ENCODE data around the gene SEC14L6.
"Not testable (repeated sequence)": the region's sequence is repeated elsewhere in the genome, so short reads cannot be mapped to it uniquely, and the experiment has no call there.

SEC14L6 gene

GRCh38 chr22:30566125-30566524, 19.6 kb upstream of the SEC14L6 start:
- no peak for TF ChIP-seq CTCF (IDR thresholded peaks at IDR 0.05; ENCODE audit: insufficient read depth, low read depth, low read length, missing control alignments)
- DNase-seq (ENCODE audit: low read depth): no peak
- no peak overlapping the region for H3K4me3 ChIP-seq (ENCODE audit: low read depth, low read length)

GRCh38 chr22:30565341-30565740, 18.8 kb upstream of the SEC14L6 start:
- no peak for TF ChIP-seq CTCF (IDR thresholded peaks at IDR 0.05; ENCODE audit: insufficient read depth, low read depth, low read length, missing control alignments)
- DNase-seq (ENCODE audit: low read depth): no peak
- no peak overlapping the region for H3K4me3 ChIP-seq (ENCODE audit: low read depth, low read length)

- TF ChIP-seq CTCF (IDR thresholded peaks at IDR 0.05; ENCODE audit: insufficient read depth, low read depth, low read length, missing control alignments): no peak
- DNase-seq (ENCODE audit: low read depth): no peak
- H3K4me3 ChIP-seq (ENCODE audit: low read depth, low read length): no peak overlapping the region
Measured at GRCh38 chr22:30564761-30565119, 18.2 kb upstream of the SEC14L6 start.

GRCh38 chr22:30564045-30564760, 17.7 kb upstream of the SEC14L6 start:
- TF ChIP-seq CTCF (IDR thresholded peaks at IDR 0.05; ENCODE audit: insufficient read depth, low read depth, low read length, missing control alignments): no peak
- H3K4me3 ChIP-seq (ENCODE audit: low read depth, low read length): no peak overlapping the region
- no peak for DNase-seq (ENCODE audit: low read depth)

- DNase-seq (ENCODE audit: low read depth): no peak
- no peak for TF ChIP-seq CTCF (IDR thresholded peaks at IDR 0.05; ENCODE audit: insufficient read depth, low read depth, low read length, missing control alignments)
- H3K4me3 ChIP-seq (ENCODE audit: low read depth, low read length): no peak overlapping the region
Measured at GRCh38 chr22:30562366-30562765, 15.8 kb upstream of the SEC14L6 start.

GRCh38 chr22:30561402-30562189, 15.1 kb upstream of the SEC14L6 start:
- H3K4me3 ChIP-seq (ENCODE audit: low read depth, low read length): no peak overlapping the region
- DNase-seq (ENCODE audit: low read depth): no peak
- TF ChIP-seq CTCF (IDR thresholded peaks at IDR 0.05; ENCODE audit: insufficient read depth, low read depth, low read length, missing control alignments): no peak

GRCh38 chr22:30560643-30561202, 14.2 kb upstream of the SEC14L6 start:
- not testable (repeated sequence) for H3K4me3 ChIP-seq (ENCODE audit: low read depth, low read length); DNase-seq (ENCODE audit: low read depth)
